NOMO-1 (cell line): ENCODE data around the gene SYTL2.

Experiments
- DNase-seq, 2 experiments: peaks; one replicate each; lab custom pipeline; 2025; ENCODE audit not compliant: unreplicated experiment in 2 of 2; lab: John Stamatoyannopoulos, UW

SYTL2 gene

DNA sequence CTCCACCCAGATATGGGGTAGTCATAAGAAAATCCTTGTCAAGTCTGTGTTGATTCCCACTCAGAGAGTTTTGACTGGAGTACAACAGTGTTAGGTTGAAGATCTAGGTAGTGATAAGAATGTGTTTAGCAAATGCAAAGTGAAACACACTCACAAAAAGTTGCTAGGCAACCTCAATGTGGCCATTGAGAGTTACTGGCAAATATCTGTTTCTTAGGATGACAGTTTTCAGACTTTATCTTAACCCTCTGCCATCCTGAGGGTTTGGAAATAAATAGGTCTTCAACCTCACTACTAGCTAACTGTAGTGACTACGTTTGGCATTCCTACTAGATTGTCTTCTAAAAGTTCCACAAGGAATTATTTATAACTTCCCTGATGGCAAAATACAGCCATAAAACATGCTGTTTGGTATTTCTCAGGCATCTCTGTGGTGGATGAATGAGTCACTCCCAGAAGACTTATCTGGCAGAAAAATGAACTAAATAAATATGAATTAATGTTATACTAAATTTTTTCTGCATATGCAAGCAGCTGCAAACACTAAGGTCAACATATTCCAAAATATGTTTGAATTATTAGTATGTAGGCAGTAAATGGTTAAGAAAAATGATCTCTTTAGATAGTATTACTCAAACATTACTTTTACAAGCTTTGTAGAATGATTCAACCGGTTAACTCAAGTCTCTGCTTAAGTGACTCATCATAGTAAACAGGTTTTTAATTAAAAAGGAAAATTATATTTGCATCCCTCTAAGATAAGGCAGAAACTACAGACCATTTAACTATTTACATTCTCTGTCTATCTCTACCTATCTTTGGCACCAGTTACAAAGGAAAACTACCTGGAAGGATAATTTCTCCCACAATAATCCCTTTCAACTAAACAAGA lies 17.1 kb upstream of the SYTL2 start:
- no peak for DNase-seq

DNA sequence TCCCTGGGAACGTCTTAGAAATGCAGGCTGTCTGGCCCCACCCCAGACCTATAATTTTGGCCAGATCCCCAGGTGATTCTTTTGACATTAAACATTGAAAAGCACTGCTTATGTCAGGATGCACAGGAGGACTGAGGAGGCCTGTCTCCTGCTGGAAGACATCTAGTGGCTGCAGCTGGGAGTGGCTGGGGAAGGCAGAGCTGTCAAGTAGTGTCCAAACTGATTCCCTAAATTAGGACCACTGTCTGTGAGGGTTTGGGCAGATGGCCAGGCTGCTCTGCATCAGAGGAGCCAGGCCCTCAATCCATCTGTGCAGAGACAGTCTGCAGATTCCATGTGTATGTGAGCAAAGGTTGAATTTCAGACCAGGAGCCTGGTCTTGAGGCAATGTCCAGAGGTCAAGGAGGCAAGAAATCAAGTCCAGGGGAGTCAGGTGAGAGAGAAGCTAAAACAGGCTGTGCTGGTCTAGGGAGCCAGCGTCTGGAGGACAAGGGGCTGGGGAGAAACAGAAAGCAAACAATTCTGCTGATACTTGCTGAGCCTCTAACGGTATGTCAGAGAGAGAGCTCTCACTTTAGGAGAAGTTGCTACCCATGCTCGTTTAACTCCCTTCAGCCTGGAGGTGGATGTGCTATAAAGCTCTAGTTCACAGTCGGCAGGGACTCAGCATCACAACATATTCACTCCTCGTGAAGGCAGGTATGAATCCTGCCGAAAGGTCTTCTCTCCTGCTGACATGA lies 15.3 kb upstream of the SYTL2 start:
- no peak for DNase-seq

DNA sequence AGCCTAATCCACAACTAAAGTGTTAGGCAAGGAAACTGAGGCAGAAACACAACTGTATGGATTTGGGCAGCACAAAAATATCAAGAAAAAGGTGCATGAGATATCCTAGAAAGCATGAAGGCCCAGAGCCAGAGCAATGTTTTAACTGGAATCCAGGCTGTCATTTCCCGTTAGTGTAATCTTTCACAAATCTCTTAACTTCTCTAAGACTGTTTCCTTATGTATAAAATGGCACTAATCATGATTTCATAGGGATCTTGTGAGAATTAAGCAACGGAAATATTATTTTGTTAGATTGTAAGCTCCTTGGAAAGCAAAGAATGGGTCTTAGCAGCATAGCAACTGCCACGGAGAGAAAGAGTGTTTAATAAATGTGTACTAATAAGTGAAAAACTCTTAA lies 14.7 kb upstream of the SYTL2 start:
- DNase-seq, result no peak

DNA sequence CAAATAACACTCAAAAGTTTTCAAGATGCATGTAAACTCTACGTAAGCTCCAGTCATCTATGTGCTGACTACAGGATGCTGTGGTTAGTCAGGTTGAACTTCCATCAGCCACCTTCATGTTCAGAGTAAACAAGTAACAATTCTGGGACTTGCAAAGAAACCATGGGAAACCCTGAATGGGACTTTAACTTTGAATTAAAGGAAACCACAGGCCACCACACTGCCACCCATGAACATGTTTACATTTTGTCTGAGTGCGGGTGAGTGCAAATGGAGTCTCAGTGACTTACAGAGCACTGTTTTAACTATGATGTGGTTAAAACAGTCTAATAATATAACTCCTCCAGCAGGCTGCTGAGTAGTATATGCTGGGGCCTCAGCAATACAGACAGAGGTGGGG lies 12.9 kb upstream of the SYTL2 start:
- DNase-seq, result no peak

DNA sequence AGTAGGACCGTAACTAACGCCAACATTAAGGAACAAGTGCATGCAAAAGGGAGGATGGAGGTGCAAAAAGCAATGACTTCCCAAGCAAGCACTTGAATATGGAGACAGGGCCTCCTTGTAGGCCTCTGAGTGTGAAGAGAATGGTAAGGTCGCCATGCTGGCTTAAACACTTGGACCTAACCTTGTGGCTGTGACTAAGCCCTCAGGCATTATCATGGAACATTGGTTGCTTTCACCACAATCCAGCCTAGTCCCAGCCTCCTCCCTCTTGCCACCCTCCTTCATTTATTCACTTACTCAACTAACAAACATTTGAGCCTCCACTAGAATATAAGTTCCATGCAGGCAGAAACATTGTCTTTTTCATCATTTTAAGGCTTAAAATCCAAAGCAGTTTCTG lies 11.9 kb upstream of the SYTL2 start:
- no peak for DNase-seq

DNA sequence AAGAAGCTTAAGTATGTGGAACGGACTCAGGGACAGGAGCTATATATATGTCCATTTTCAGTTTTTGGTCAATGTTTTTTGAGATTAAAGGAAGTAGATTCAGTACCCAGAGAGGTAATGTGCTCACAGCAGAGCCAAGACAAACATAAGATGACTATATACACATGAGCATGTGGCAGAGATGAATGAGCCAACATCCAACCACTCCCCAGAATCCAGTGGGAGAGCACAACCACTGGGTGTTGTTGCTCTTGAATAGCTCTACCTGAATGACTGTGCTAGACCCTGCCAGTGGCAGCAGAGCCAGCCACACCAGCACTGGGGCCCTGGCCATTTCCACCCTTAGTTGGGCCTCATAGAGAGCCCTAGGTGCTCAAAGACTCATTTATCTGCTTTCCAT lies 10.7 kb upstream of the SYTL2 start:
- no peak for DNase-seq

DNA sequence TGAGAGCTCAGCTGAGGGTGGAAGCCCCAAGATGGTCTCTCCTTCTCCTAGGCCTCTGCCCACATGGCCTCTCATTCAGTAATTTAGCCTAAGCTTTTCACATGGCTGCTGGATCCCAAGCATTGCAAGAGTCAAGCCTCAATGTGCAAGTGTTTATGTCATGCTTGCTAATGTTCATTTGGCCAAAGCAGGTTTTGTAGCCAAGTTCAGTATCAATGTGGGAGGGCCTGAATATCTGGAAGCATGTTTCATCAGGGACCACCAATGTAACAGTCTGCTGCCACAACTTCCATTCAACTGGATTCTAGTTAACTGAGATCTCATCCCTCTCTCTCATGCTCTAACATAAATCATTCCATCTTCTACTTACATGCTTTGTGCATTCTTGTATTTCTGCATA lies 8.5 kb upstream of the SYTL2 start:
- DNase-seq, result no peak

DNA sequence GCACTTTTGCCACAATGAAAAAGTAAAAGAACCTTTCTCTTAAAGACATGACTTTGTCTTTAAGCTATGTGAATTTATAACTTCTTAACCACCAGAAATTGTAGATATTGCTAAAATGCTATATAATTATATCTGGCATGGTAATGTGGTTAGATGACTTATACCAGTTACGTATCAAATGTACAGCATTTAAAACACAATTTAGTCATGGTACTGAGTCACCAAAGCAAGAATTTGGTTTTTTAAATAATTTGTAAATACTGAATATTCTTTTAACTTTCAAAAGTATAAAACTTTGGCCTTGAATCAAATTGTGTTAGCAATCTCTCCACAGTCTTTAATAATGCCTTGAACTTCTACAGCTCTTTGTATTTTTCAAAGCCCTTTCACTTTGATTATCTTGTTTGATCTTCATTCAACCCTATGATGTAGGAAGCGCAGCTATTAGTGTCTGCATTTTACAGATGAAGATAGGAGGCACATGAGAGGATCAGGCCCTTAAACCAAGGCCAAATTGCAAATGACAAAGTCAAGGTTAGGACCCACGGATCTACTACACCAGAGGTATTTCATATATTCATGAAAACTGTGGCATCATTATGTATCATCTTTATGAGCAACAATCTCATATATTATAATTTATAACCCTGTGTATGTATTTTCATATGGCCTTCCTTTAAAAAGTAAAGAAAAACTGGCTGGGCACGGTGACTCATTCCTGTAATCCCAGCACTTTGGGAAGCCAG lies 4.4 kb upstream of the SYTL2 start:
- DNase-seq, result no peak

DNA sequence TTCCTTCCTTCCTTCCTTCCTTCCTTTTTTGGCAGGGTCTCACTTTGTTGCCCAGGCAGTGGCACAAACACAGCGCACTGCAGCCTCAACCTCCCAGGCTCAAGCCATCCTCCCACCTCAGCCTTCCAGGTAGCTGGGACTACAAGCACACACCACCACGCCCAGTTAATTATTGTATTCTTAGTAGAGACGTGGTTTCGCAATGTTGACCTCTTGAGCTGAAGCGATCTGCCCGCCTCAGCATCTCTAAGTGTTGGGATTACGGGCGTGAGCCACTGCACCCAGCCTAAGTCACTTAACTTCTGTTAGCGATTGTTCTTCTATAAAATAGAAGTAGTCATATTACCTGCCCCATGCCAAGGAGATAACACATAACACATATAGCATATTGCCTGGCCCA lies 2.8 kb upstream of the SYTL2 start:
- DNase-seq, result peak in 1 of 2 experiments; percentile 7

DNA sequence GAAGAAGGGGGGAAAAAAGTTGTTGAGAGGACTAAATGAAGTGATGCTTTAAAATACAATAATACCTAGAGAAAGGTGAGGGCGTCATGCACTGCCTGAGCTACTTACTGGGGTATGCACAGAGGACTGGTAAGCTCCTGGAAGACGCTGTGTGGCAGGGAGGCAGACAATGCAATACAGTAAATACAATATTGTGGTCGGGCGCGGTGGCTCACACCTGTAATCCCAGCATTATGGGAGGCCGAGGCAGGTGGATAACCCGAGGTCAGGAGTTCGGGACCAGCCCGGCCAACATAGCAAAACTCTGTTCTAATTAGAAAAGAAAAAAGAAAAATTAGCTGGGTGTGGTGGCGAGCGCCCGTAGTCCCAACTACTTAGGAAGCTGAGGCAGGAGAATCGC lies 683 bp upstream of the SYTL2 start:
- no peak for DNase-seq

DNA sequence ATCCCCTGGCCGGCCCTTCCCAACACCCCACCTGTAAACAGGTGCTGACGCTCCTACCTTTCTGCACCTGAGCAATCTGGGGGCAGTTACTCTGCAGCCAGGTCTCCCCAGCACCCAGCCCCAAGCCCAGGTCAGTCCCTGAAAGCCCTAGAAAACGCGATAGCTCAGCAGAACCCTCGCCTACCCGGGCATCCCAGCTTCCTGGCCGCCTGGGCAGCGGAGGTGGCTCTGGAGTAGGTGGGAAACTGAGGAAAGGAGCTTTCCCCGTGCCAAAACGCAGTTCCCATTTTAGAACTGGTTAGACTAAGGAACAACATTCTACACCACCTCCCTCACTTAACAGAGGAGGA lies 445 bp downstream of the SYTL2 start:
- no peak for DNase-seq

DNA sequence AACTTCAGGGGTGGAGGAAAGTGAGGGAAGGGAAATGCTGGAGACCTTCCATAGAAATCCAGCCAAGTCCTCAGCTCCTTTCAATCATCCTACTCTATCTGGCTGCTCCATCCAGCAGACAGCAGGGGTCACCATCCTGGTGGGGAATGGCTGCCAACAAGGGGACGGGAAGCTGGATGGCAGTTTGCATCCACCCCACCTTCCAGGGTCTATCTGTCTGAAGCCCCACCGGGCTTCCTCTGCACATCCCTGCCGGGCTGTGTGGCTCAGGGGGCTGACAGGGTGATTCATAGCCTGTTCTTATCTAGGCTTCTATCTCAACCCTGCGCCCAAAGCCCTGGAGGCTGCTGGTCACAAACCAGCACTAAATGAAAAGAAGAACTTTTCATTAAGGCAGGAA lies 1.1 kb downstream of the SYTL2 start:
- no peak for DNase-seq

DNA sequence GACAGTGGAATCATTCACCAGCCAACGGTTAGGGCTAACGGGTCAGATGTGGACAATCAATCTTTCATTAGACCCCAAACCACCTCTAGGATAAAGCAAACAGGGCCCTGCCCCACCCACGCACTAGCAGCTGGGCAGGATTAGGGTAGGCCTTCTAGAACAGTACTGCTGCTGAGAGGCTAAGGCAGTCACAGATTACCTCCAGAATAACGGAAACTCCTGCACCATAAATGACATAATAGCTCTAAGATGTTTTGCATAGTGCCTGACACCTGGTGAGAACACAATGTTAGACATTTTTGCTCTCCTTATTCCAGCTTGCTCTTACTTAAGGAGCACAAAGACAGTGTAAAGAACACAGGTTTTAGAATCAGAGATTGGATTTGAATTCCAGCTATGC lies 1.8 kb downstream of the SYTL2 start:
- DNase-seq, result no peak

DNA sequence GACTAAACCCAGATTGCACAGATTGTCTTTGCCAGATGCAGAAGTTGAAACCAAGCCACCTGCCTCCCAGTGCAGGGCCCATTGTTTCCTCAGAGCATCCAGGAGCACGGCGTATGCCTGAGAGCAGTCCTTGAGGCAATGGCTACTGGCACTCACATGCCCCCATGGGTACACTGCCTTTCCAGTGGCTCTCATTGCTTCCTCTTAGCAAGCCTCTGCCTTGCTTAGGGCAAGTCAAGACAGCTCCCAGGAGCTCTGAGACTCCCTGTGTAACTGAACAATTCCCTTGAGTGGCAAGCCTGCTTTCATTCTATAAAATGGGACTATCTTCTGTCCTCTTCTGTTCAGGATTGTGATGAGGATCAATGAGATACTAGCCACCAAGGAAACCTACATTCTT lies 4.1 kb downstream of the SYTL2 start:
- DNase-seq, result no peak

DNA sequence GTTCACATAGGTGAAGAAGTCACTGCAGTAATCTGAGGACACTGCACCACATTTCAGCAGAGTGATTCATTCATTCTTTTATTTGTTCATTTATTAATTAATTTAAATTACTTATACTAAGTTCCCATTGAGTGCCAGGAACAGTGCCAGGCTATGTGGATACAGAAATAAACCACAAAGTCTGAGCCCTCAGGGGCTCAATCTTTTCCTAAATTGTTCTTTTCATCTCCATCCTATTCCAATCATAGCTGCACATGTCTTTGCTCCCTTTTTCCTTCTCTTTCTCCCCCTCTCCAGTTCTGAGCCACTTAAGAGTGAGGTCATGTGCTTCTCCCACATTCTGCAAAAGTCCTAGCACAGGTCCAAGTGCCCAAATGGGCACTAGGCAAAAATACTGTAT lies 4.9 kb downstream of the SYTL2 start:
- DNase-seq, result no peak

DNA sequence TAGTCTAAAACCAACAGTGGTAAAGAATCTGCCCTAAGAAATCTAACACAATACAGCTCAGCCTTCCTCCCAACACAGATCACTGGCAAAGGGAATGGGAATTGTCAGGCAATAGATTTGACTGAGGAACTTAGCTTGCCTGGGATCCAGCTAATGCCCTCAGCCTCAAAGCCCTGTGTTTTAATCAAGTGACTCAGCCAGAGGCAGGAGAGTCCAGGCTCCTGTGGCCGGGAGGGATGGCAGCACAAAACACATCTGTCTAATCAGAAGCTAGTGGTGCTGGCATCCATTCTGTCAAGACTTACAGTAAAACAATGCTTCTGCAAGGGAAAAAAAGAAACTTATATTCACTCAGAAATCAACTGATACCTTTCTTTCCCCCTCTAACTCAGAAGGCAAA lies 5.6 kb downstream of the SYTL2 start:
- no peak for DNase-seq

DNA sequence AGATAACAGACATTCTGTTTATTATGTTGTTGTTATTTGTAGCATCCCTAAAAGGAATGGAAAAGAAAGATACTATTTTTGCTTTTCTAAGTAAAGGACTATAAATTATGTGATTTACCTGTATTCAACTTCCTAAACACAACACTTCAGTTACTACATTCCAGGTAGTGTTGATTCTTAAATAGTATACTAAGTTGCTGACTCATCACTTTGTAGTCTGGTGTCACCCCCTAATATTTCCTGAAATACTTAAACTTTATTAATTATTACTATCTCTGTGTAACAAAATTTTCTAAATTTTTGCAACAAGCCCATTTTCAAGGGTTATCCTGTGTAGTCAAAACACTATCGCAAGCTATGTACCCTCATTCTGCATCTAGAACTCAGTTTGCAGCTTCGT lies 7.0 kb downstream of the SYTL2 start:
- no peak for DNase-seq

DNA sequence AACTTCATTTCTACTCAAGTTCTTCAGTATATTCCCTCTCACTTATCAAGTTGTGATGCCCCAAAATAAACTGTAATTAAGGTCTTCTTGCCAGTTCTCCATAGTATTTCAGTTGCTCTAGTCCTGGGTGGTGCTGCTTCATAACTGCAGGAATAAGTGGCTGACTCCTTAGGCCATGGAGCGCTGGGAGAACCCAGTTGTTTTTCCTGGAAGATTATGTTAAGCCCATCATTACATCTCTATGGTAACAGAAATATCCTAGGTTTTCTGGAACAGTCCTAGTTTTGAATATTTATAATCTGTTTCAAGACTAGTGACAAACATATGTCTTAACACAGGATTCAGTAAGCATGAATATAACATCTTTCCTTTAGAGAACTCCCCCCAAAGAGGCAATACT lies 7.6 kb downstream of the SYTL2 start:
- no peak for DNase-seq

DNA sequence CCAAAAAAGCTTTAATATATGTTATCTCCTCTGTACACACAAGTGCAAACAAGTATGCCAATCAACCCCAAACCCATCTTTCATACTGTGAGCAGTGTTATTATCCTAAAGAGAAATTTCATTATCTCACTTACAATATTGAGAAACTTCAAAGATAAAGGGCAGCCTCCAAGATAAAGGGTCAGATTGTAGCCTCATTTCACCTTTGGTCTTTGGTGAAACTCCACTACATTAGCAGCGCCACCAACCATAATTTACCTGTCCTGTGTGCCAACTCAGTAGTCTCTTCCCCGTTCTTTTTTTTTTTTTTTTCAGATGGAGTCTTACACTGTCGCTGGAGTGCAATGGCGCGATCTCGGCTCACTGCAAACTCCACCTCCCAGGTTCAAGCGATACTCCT lies 9.4 kb downstream of the SYTL2 start:
- no peak for DNase-seq

DNA sequence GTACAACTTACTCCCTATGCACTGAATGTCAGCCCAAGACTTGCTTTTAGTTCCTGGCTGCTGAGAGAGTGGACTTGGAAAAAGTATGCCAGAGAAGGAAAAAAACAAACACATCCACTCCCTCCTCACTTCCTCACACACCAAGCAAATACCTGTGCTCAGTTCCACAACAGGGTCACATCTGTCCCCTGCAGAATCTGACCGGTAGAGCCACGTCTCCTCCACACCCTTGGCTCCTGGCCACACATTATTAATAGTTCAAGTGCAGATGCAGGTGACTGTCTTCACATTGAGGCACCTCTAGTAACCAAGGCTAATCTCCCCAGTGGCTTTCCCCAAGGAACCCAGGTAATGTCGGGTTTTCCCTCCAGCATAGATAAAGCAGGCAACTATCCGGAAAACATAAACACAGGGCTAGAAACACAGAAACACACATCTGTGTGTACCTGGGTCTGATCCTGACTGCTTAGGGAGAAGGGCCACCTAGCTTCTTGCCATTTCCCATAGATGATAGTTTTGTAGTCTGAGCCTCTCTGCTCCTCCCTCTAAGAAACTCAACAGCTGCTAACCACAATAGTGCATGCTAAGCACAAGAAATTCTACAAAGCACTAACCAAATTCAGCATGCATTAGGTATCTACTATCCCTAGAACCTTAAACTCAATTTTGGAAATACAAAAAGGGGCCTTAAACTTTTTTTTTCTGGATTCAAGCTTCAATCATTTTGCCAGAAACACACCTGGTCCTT lies 10.2 kb downstream of the SYTL2 start:
- no peak for DNase-seq

DNA sequence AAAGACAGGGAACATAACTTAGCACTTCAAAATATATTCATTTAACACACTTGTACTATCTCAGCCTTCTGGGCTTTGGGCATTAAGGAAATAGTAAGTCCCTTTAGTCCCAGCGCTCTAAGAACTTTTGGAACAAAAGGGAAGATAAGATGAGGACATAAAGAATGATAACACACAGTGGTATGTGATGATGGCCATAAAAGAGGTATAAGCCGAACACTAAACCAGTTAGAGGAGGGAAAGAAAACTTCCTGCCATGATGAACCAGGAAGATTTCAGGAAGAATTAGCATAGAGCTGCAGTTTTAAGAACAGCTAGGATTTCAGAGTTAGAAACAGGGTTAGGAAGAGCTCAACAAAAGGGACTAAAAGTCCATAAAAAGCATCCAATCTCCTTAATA lies 11.8 kb downstream of the SYTL2 start:
- DNase-seq, result no peak
